Head of caudate nucleus (tissue), 42 donors: ENCODE measurements around the gene MAPK9.

ENCODE experiments used
- DNase-seq, 42 donors: peaks; one replicate each; pipeline versions ENCODE4 v3.0.0 to v3.0.0-alpha.2; 2020 to 2021; ENCODE audit warnings: mixed read lengths in 7 of 42
- intact Hi-C: fragments of 100-400 bp; cut with DNase I; formaldehyde crosslinking; loops from one replicate; pipeline ENCODE4 v1.15.0; 2022

Gene MAPK9

DNA sequence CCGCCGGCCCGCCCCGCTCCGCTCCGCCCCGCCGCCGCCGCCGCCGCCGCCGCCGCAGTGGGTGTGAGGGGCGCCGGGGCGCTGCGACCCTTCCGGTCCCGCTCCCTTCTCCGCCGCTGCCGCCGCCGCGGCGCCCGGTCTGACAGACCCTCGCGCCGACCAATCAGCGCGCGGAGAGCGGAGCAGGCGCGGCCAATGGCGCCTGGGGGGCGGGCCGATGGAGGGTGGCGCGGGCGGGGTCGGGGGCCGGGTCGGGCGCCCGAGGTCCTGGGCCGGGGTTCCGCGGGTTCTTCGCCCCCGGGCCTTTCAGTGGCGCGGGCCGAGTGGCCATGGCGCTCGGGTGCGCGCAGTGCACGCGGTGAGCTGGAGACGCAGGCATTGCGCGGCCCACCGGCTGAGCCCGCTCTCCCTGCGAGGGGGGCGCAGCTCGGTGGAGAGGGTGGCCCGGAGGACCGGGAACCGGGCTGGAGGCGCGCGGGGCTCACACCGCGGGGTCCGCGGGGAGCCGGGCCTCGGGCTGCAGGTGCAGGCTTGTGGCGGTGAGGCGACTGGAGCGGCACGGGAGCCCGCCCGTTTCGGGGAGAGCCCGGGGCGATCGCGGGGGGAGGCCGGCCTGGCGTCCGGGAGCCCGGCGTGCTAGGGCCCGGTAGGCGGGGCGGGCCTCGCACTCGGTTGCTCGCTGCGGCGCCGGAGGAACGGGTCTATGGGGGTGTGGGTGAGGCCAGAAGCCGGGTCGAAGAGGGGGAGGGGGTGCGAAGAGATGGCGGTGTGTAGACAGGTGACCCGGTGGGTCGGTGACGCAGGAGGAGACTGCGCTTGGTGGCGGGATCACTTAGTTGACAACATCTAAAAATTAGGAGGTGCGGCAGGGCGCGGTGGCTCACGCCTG lies at the start of gene MAPK9:
Gene MAPK9 (minus strand): TSS at position 141 of the 889 bp plus-strand sequence. CDS start 11,522 bp downstream, outside the sequence.
- peak; percentile 42 to 94 (median 88) for DNase-seq
- intact Hi-C loops = loop anchor here (5.0 kb wide), 1 partner anchor 180 kb away; no protein-coding TSS in a partner anchor

DNA sequence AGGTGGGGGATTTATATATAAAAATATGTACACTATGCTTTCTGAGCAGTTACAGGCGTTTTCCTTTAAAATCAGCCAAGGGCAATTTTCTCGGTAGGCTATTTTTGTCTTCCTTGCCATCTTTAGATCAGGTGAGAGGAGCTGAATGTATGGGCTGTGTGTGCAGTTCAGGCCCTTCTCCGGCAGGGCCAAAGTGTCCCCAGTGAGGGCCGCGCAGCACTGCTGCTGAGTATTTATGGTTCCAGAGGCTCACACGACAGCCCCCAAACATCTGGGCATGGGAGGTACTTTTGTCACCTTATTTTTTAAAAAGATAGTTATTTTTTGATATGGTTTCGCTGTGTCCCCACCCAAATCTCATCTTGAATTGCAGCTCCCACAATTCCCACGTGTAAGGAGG lies 49.7 kb upstream of the MAPK9 start:
- intact Hi-C loops = no loop called here
- no peak for DNase-seq

DNA sequence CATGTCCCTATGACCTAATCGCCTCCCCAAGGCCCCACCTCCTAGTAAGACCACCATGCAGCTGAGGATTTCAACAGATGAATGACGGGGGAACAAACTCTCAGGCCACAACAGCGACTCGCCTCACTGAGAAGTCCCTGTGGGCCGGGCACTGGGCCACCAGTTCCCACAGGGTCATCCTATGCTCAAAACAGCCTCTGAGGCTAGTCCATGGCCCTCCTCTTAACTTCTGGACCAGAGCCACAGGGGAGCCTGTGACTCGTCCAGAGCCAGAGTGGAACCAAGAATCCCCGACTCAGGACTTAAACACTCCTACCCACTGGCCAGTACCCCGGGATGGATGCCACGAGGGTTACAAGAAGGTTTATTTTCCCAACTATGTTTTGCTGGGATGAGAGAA lies 49.0 kb upstream of the MAPK9 start:
- intact Hi-C loops = no loop called here
- no peak for DNase-seq

DNA sequence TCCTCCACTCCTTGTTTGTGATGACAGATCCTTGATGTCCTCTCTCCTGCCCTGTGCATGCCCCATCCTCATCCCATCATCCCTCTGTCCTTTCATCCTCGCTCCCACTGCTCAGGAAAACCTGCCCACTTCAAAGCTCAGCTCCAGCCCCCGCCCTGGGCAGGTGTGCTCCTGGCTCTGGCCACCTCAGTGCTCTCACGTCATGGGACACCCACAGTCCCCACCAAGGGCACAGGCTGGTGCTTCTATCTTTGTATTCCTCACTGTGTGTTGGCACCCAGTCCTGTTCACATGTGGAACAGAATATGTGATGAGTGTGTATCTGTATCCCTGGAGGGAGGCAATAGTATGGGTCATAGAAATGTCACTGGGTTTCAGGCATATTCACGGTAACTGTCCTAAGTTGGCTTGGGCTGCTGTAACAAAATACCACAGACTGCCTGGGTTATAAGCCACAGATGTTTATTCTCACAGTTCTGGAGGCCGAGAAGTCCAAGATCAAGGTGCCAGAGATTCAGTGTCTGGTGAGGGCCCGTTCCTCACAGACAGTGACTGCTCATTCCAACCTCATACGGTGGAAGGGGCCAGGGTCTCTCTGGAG lies 47.8 kb upstream of the MAPK9 start:
- DNase-seq = no peak
- intact Hi-C loops = no loop called here

DNA sequence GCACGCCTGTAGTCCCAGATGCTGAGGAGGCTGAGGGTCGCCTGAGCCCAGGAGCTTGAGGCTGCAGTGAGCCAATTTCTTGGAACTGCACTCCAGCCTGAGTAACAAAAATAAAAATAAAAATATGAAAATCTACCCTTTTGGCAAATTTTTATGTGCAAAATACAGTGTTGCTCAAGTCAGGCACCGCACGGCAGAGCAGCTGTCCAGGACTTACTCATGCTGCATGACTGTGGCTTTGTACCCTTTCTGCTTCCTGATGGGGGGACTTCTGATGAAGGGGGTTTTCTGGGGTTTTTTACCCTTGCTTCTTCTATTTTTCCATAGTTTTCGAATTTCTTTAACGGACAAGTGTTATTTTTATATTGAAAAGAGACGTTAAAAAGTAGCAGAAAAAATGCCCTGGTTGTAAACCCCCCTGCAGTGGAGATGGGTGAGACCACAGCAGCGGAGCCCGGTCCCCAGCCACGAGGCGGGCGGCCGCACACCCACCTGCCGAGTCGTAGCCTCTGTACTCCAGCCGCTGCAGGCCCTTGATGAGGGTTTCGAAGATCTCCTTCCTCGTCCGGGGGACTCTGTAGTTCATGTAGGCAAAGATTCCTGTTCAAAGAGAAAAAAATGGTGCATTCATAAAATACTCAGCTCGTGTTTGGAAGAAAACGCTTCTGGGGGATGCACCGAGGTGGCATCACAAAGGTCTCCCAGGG lies 46.3 kb upstream of the MAPK9 start:
- no peak for DNase-seq
- intact Hi-C loops = no loop called here

DNA sequence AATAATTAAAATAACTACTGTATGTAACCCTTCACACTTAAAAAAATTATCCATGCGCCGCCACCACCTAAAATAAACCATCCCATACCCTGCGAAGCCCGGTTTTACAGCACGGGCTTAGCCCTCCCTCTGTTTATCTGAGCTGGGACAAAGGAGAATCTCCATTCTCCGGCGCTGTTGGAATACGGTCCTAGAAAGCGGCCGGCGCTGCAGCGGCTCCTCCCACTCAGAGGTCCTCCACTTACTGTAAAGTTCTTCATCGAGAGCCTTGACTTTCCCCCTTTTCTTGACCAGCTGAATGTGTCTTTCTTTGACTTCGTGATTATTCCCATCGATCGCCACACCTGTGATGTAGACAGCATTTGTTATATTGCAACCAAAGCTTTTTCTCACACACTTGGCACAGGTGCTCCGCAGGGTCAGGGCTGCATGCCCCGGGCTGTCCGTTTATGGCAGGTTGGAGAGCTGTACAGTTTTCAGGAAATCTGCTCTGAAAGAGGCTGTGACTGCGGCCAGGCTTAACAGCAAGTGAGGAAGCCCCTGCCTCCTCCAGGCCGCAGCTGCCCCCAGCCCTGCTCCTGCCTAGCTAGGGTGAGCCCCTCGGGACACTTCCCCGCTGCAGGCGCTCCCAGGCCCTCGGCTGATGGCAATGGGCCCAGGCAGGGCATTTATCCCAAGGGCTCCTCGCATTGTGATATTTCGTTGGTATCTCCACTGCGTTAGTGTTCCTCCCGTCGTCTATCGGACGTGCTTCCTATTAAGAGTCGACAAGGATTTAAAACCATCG lies 44.5 kb upstream of the MAPK9 start:
- intact Hi-C loops = no loop called here
- DNase-seq = no peak

DNA sequence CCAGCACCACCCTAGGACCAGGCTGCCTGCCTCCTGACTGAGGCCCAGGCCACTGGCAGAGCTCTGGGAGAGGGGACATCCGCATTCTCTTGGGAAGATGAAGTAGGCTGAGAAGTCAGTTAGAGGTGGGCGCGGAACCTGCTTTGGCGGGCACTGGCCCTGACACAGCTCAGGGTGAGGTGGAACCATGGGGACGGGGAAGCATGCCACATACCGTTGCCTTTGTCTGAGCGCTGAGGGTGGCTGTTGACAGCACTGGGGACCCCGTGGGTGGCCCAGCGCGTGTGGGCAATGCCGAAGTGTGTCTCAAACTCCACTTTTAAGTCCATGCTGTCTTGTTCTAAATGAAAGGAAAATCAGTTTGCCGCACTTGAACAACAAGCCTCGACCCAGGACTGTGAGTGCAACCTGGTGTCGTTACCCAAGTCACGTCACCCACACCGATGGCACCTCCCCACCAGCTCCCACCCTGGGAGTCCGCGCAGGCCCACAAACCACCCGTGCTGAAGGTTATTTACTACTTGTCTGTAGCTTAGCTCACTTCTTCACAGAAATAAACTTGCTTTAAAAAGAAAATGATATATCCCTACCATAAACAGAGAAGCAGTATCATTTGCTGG lies 43.8 kb upstream of the MAPK9 start:
- DNase-seq = no peak

DNA sequence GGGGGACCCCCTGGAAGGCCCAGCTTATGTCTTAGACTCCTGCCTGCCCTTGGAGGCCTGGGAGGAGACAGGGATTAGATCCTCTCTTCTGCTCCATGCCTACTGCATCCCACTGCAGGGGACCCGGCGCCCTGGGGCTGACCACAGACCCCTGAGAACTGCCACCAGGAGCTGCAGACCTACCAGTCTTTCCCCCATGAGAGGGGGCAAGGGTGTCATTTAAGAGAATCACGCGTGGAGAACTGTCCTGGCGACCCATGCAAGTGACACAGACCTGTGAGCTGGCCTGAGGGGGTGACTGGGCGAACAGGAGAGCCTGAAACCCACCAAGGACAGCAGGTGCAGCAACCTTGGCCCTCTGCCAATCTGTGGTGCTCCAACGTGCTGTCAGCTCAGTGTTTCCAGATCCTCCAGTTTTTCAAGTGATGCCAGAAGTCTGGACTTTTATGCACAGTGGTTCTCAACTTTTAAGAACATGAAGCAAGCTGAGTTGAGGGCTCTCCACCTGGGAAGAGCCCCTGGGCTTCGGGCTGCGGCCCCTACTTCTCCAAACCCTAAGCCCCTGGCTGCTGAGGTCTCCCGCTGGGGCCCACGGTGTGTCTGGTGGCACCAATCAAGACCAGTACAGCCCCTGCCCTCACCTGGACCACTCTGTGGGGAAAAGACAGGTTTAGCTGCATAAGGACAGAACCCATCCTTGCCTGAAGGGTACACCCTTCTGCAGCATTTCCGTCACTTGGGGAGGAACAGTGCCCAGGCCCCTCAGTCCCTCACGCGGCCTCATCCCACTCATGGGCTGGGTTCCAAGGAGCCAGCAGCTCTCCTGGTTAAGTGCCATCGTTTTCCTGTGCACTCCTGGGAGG lies 43.1 kb upstream of the MAPK9 start:
- DNase-seq = no peak
- intact Hi-C loops = no loop called here

More for the DNA sequence above, 43.8 kb upstream of the MAPK9 start:
- intact Hi-C loops = no loop called here

DNA sequence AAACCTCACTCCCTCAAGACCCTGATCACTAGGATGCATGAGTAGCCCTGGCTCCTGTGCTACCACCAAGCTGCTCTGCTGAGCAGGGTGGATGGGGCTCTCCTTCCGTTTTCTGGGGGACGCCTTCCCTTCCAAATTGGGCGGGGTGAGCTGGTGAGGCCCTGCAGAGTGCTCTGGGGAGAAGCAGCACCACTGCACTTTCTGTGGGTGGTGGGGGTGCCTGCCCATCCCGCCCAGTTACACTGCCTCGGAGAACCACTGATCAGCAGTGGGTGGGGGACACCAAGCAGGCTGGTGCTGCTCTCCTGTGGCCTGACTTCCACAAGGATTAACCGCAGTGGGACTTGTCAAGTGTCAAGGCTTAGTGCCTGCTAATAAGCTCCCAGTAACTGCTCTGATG lies 42.3 kb upstream of the MAPK9 start:
- DNase-seq = no peak
- intact Hi-C loops = no loop called here

DNA sequence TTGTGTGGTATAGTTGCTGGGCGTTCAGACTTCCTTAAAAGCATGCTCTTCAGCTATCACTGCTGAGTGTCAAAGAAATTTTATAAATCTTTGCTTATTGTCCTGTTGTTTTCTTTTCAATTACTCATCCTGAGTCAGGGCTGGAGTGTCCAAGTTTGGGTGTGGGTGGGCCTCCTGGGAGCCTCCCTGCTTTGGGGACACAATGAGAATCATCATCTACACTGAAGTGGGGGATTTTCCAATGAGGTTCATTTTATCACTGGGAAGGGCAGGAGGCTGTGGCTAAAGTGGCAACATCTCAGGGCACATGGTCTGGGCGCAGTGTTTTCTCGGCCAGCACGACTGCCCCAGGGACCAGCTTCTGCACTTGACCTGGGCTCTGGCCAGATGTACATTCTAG lies 41.8 kb upstream of the MAPK9 start:
- intact Hi-C loops = no loop called here
- no peak for DNase-seq

DNA sequence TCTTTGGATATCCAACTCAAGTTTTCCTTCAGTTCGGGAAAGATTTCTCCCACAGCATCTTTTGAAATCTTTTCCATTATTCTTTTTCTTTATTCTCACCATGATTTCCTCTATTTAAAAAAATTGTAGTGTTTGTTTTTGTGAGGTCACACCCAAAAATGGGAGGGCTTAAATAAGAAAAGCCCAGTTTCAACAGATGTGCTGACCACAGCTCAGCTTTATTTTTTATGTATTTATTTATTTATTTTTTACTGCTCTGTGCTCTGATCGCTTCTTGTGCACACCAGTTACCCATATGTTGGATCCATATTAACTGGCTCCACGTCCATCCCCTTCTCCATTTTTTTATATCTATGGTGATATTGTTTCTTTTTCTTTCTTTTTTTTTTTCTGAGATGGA lies 41.0 kb upstream of the MAPK9 start:
- DNase-seq = no peak

DNA sequence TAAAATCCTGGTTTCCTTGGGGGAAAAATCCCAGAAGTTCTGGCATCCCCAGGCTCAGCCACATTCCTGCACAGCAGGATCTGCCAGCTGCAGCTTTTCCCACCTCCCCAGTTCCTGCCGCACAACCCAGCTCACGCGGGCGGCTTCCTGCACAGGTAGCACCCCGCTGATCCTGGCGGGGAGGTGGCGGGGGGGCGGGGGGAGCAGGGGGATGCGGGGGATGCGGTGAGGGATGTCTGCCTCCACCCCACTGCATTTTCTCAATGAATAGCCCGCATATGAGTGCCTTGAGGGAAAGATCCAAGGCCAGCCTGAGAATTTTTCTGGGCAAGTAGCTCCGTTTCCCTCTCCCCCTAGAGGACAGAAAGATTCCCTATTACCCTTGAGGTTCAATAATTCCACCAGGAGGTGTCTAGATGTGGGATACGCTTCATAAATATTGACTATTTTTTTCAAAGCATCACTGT lies 40.2 kb upstream of the MAPK9 start:
- DNase-seq = peak in 34 of 42 donors; percentile 34 to 78 (median 58)
- intact Hi-C loops = no loop called here

More for the DNA sequence above, 41.0 kb upstream of the MAPK9 start:
- intact Hi-C loops = no loop called here

DNA sequence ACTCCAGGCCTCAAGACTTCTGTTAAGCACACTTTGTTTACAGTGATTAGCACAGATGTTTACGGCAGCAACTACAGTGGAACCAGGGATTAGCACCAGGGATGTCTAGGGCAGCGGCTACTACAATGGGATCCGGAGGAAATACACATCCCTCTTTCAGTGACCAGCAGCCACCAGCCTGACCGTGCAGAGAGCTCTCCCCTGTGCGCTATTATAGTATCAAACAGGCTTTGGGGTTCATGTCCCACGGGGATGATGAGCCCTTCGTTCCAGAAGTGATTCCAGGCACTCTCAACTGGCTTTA lies 39.7 kb upstream of the MAPK9 start:
- no peak for DNase-seq
- intact Hi-C loops = no loop called here

DNA sequence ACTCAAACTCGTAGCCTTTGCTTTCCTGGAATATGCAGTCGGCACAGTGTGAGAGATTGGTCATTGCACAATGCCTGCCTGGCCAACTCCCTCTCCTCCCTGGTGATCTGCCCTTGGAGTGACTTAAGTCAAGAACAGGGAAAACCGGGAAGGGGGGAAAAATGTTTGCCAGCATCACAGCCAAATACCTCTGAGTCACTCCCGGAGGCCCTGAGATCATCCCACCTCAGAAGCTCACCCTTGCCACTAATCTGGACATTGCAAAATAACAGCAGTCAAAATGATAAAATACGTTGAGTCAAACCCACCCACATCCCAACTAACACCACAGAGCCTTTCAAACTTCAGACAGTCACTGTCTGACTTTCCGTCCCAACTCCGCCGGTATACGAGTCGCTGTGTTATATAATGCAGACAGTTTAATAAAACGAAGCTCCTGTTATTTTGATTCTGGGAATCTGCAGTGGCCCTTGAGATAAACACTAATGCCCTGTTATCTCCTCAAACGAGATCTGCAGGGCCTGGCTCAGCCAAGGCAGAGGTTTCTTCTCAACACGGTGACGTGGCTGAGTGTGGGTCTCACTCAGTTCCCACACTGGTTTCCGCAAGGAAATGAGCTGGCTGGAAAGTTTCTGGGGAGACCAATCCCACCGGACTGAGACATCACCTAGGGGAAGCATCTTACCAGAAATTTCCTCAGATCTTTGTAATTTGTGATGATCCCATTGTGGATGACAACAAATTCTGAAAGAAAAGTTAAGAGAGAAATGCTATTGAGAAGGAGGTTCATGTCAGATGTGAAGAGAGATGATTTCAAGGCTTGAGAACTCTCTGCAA lies 39.1 kb upstream of the MAPK9 start:
- DNase-seq = peak in 1 of 42 donors; percentile 13
- intact Hi-C loops = no loop called here

DNA sequence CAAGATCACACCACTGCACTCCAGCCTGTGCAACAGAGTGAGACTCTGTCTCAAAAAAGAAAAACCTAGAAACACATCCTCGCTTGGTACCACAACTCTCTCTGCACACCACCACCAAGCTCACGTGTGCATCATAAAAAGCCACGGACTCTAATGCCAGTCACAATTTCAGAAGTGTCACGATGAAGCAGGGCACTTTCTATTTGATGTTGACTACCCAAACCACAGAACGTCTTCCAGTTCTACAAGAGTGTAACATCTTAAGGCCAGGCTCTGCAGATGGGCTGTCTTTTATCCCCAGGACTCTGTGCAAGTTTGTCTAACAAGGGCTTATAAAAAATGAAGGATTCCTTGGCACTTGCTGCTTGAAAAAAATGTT lies 38.4 kb upstream of the MAPK9 start:
- DNase-seq = no peak
- intact Hi-C loops = no loop called here

DNA sequence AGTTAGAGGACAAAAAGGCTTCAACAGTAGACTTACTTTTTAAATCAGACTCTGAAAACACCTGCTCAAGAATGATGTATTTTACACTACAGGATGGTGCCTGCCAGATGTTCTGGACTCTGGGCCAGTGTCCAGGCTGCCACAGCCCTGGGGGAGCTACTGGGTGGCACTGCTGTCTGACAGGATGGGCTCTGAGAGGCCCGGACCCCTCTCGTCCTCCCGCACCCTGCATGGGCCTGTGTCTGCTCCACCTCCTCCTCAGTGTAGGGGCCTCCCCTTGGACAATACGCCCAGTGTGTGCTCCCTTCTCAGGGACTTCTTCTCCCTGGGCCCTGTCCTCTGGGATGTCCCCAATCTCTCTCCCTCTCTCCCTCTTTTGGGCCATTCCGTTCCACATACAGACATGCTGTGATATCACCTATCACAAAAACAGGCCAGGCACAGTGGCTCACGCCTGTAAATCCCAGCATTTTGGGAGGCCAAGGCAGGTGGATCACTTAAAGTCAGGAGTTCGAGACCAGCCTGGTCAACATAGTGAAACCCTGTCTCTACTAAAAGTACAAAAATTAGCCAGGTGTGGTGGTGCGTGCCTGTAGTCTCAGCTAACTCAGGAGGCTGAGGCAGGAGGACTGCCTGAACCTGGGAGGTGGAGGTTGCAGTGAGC lies 37.9 kb upstream of the MAPK9 start:
- DNase-seq = no peak
- intact Hi-C loops = no loop called here

DNA sequence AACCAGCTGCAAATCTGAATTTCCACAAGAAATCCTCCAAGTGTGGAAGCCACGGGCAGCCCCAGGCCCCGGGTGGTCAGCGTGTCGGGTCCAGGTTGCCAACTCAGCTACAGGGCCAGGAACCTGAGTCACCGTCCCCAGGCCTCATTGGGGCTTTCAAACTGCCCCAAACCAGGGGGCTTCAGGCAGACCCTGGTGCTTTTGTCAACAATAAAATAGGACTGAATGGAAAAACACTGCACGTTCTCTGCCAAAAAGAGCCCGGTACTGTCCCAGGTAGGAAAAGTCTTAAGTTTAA lies 37.2 kb upstream of the MAPK9 start:
- intact Hi-C loops = no loop called here

More for the DNA sequence above, 37.2 kb upstream of the MAPK9 start:
- no peak for DNase-seq
